ENCODE measurements around the gene IQGAP2. TPM values are rescaled to one million over a fixed set of nuclear protein-coding genes. Genes with fewer than 3 reads are reported as not detected.

The IQGAP2 gene
- total RNA-seq, 2 experiments from 2014 or later: 62.7 to 72.1 TPM

- H3K4me3 Mint-ChIP-seq: no peak overlapping the region
- peaks cover 42% of the 10 kb centered on the region for H3K36me3 Mint-ChIP-seq (ENCODE audit: low read depth)
- ChIA-PET CTCF (interaction anchor here (2.2 to 4.7 kb wide), 2 partner anchors 9 to 166 kb away, joined by 8 to 33 read pairs; no protein-coding TSS in a partner anchor), POLR2A (no interaction called here)
- ATAC-seq (no peak), DNase-seq (no peak)
- H3K27ac Mint-ChIP-seq: no peak overlapping the region
- no peaks in the 10 kb centered on the region for H3K9me3 Mint-ChIP-seq (ENCODE audit: insufficient read depth)
- H3K4me1 Mint-ChIP-seq (ENCODE audit: low read depth): peaks cover 8% of the 10 kb centered on the region
- H3K27me3 Mint-ChIP-seq (ENCODE audit: low read depth): no peaks in the 10 kb centered on the region
Measured at GRCh38 chr5:76608833-76609232, 205.7 kb downstream of the IQGAP2 start.

- CTCF ChIA-PET: interaction anchor here (0.9 to 4.7 kb wide), 6 partner anchors 9 to 164 kb away, joined by 3 to 33 read pairs (median 6); no protein-coding TSS in a partner anchor
- DNase-seq (no peak), ATAC-seq (no peak)
- Mint-ChIP-seq H3K27me3 (ENCODE audit: low read depth) (no peaks in the 10 kb centered on the region), H3K4me3 (no peak overlapping the region), H3K27ac (no peak overlapping the region), H3K36me3 (ENCODE audit: low read depth) (peaks cover 32% of the 10 kb centered on the region), H3K9me3 (ENCODE audit: insufficient read depth) (no peaks in the 10 kb centered on the region), H3K4me1 (ENCODE audit: low read depth) (peaks cover 8% of the 10 kb centered on the region)
- POLR2A ChIA-PET: interaction anchor here (0.6 kb wide), 1 partner anchor 164 kb away, joined by 3 read pairs; no protein-coding TSS in a partner anchor
Measured at GRCh38 chr5:76610196-76610595, 207.1 kb downstream of the IQGAP2 start.

- DNase-seq (no peak), ATAC-seq (no peak)
- H3K9me3 Mint-ChIP-seq (ENCODE audit: insufficient read depth): no peaks in the 10 kb centered on the region
- ChIA-PET POLR2A (no interaction called here), CTCF (interaction anchor here (0.9 to 1.7 kb wide), 3 partner anchors 12 to 162 kb away, joined by 3 to 6 read pairs (median 4); no protein-coding TSS in a partner anchor)
- peaks cover 20% of the 10 kb centered on the region for H3K36me3 Mint-ChIP-seq (ENCODE audit: low read depth)
- no peaks in the 10 kb centered on the region for H3K4me1 Mint-ChIP-seq (ENCODE audit: low read depth)
- H3K27me3 Mint-ChIP-seq (ENCODE audit: low read depth): no peaks in the 10 kb centered on the region
- H3K27ac Mint-ChIP-seq: no peak overlapping the region
- H3K4me3 Mint-ChIP-seq: no peak overlapping the region
Measured at GRCh38 chr5:76612942-76613341, 209.9 kb downstream of the IQGAP2 start.

GRCh38 chr5:76615759-76616158, 212.7 kb downstream of the IQGAP2 start:
- ATAC-seq (no peak), DNase-seq (no peak)
- Mint-ChIP-seq H3K36me3 (ENCODE audit: low read depth) (peaks cover 24% of the 10 kb centered on the region), H3K27ac (no peak overlapping the region), H3K27me3 (ENCODE audit: low read depth) (no peaks in the 10 kb centered on the region), H3K4me1 (ENCODE audit: low read depth) (no peaks in the 10 kb centered on the region), H3K4me3 (no peak overlapping the region), H3K9me3 (ENCODE audit: insufficient read depth) (no peaks in the 10 kb centered on the region)
- ChIA-PET POLR2A (no interaction called here), CTCF (interaction anchor here (0.8 to 2.6 kb wide), 4 partner anchors 14 to 159 kb away, joined by 3 to 12 read pairs (median 4); no protein-coding TSS in a partner anchor)

DNA sequence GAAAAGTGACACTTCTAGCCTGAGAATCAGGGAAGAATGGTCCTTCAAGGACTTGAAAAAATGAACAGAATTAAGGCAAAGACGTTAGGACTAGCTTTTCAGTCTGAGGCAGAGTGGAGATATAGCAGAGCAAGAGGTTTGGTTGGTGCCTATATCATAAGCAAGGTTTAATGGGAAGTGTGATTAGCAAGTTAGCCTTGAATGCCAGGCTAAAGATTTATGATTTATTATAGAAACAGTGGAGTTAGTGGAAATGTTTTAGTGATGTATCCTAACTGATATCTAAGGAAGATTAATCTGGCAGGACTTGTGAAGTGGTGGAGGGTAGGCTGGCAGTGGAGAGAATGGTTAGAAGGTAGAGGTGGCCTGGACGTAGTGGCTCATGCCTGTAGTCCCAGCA, 213.1 kb downstream of the IQGAP2 start:
- no peak overlapping the region for H3K27ac Mint-ChIP-seq
- CTCF ChIA-PET: interaction anchor here (1.1 to 2.6 kb wide), 2 partner anchors 158 to 233 kb away, joined by 3 to 12 read pairs; no protein-coding TSS in a partner anchor
- POLR2A ChIA-PET: no interaction called here
- no peak for ATAC-seq
- H3K27me3 Mint-ChIP-seq (ENCODE audit: low read depth): no peaks in the 10 kb centered on the region
- no peaks in the 10 kb centered on the region for H3K9me3 Mint-ChIP-seq (ENCODE audit: insufficient read depth)
- peaks cover 24% of the 10 kb centered on the region for H3K36me3 Mint-ChIP-seq (ENCODE audit: low read depth)
- no peak overlapping the region for H3K4me3 Mint-ChIP-seq
- no peaks in the 10 kb centered on the region for H3K4me1 Mint-ChIP-seq (ENCODE audit: low read depth)
- no peak for DNase-seq

DNA sequence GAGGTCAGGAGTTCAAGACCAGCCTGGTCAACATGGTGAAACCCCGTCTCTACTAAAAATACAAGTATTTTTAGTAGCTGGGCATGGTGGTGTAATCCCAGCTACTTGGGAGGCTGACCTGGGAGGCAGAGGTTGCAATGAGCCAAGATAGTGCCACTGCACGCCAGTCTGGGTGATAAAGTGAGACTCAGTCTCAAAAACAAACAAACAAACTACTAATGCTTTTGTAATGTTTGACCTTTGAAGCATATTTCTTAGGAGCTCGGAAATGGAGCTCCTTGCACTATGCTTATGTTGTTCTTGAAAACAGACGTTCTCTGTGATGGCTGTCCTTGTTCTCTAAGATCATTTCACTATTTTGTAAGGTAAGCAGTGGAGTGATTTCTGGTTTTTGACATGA, 214.1 kb downstream of the IQGAP2 start:
- peaks cover 20% of the 10 kb centered on the region for H3K36me3 Mint-ChIP-seq (ENCODE audit: low read depth)
- no peaks in the 10 kb centered on the region for H3K4me1 Mint-ChIP-seq (ENCODE audit: low read depth)
- no peak overlapping the region for H3K27ac Mint-ChIP-seq
- no peak overlapping the region for H3K4me3 Mint-ChIP-seq
- ChIA-PET CTCF (interaction anchor here (1.0 to 1.1 kb wide), 2 partner anchors 157 to 232 kb away, joined by 3 to 5 read pairs; no protein-coding TSS in a partner anchor), POLR2A (no interaction called here)
- no peaks in the 10 kb centered on the region for H3K27me3 Mint-ChIP-seq (ENCODE audit: low read depth)
- DNase-seq: no peak
- H3K9me3 Mint-ChIP-seq (ENCODE audit: insufficient read depth): no peaks in the 10 kb centered on the region
- no peak for ATAC-seq

DNA sequence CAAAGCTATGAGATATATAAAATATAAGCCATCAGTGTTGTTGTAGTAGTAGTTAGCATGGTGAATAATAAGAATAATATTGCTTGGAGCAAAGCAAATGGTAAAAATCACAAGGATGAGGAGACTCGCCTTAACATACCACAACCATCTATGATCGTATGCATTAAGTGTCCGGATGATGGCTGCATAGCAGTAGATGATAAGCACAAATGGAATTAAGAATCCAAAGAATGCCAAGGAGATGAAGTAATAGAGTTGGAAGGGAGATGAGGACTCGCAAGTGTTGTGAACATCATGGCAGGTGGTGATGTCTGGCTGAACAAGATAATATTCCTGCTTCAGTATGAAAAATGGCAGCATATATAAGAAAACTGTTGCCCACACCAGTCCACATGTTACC, 214.6 kb downstream of the IQGAP2 start:
- ATAC-seq (no peak), DNase-seq (no peak)
- no peaks in the 10 kb centered on the region for H3K9me3 Mint-ChIP-seq (ENCODE audit: insufficient read depth)
- H3K27me3 Mint-ChIP-seq (ENCODE audit: low read depth): no peaks in the 10 kb centered on the region
- H3K4me1 Mint-ChIP-seq (ENCODE audit: low read depth): peaks cover under 1% of the 10 kb centered on the region
- ChIA-PET POLR2A (no interaction called here), CTCF (interaction anchor here (1.0 kb wide), 1 partner anchor 157 kb away, joined by 5 read pairs; no protein-coding TSS in a partner anchor)
- no peak overlapping the region for H3K27ac Mint-ChIP-seq
- H3K36me3 Mint-ChIP-seq (ENCODE audit: low read depth): peaks cover 18% of the 10 kb centered on the region
- H3K4me3 Mint-ChIP-seq: no peak overlapping the region

DNA sequence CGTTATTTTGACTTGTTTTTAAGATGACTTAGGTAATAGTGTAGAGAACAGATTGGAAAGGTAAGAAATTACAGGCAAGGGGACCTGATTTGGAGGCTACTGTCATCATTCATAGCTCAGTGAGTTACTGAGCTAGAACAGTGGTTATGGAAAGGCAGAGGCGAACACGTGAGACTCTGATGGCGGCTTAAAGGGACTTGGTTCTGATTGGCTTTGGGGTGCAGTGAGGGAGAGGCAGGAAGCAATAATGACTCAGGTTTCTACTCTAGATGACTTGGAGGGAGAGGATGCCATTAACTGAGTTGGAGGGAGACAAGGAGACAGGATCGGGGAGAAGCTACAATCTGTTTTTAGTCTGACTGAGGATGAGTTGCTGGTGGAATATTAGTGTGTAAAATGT, 217.1 kb downstream of the IQGAP2 start:
- CTCF ChIA-PET: interaction anchor here (0.7 to 1.4 kb wide), 3 partner anchors 18 to 154 kb away, joined by 3 to 7 read pairs (median 5); no protein-coding TSS in a partner anchor
- DNase-seq: no peak
- no peak for ATAC-seq
- Mint-ChIP-seq H3K27ac (no peak overlapping the region), H3K36me3 (ENCODE audit: low read depth) (peaks cover 19% of the 10 kb centered on the region), H3K27me3 (ENCODE audit: low read depth) (no peaks in the 10 kb centered on the region), H3K9me3 (ENCODE audit: insufficient read depth) (no peaks in the 10 kb centered on the region), H3K4me3 (no peak overlapping the region), H3K4me1 (ENCODE audit: low read depth) (peaks cover 3% of the 10 kb centered on the region)
- POLR2A ChIA-PET: interaction anchor here (0.7 kb wide), 1 partner anchor 1569 kb away, joined by 3 read pairs; no protein-coding TSS in a partner anchor

GRCh38 chr5:76622076-76622475, 219.0 kb downstream of the IQGAP2 start:
- peaks cover 20% of the 10 kb centered on the region for H3K4me1 Mint-ChIP-seq (ENCODE audit: low read depth)
- H3K27ac Mint-ChIP-seq: no peak overlapping the region
- DNase-seq: no peak
- H3K27me3 Mint-ChIP-seq (ENCODE audit: low read depth): no peaks in the 10 kb centered on the region
- ATAC-seq: no peak
- H3K36me3 Mint-ChIP-seq (ENCODE audit: low read depth): peaks cover 28% of the 10 kb centered on the region
- POLR2A ChIA-PET: no interaction called here
- CTCF ChIA-PET: no interaction called here
- H3K9me3 Mint-ChIP-seq (ENCODE audit: insufficient read depth): no peaks in the 10 kb centered on the region
- H3K4me3 Mint-ChIP-seq: no peak overlapping the region

DNA sequence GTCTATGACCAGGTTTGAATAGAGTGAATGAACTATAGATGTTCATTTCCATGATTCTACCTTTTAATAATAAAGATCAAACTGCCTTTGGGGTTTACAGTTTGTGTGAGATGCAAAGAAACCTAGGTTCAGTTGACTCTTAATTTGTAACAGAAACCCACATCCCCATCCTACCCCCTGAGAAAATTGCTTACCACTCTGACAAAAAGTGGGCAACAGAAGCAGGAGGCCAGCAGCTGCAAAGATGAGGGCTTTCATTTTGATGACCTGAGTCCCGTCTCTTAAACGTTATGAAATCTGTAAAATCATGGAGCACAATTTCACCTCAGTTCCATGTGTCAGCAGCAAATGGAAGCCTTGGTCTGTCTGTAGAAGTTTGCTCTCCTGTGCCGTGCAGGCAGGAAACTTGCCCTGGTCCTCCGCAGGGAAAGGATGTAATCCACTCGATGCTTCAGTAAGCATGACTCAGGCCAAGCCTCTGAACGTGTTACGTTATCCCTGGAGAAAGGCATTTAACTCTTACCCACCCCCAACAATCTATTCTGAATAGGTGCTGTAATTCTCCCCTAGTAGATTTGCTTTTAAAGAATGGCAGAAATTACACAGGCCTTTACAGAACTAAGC, 220.0 kb downstream of the IQGAP2 start, which contains the start of gene F2RL2:
Gene F2RL2 (minus strand): TSS at position 431 of the 624 bp plus-strand sequence. CDS start 173 bp downstream, at position 258.
- Mint-ChIP-seq H3K9me3 (ENCODE audit: insufficient read depth) (no peaks in the 10 kb centered on the region), H3K36me3 (ENCODE audit: low read depth) (peaks cover 34% of the 10 kb centered on the region), H3K4me1 (ENCODE audit: low read depth) (peaks cover 24% of the 10 kb centered on the region), H3K27me3 (ENCODE audit: low read depth) (no peaks in the 10 kb centered on the region), H3K27ac (no peak within 1 kb of the TSS), H3K4me3 (no peak within 1 kb of the TSS)
- ChIA-PET POLR2A (no interaction called here), CTCF (no interaction called here)
- no peak for DNase-seq
- ATAC-seq: no peak

DNA sequence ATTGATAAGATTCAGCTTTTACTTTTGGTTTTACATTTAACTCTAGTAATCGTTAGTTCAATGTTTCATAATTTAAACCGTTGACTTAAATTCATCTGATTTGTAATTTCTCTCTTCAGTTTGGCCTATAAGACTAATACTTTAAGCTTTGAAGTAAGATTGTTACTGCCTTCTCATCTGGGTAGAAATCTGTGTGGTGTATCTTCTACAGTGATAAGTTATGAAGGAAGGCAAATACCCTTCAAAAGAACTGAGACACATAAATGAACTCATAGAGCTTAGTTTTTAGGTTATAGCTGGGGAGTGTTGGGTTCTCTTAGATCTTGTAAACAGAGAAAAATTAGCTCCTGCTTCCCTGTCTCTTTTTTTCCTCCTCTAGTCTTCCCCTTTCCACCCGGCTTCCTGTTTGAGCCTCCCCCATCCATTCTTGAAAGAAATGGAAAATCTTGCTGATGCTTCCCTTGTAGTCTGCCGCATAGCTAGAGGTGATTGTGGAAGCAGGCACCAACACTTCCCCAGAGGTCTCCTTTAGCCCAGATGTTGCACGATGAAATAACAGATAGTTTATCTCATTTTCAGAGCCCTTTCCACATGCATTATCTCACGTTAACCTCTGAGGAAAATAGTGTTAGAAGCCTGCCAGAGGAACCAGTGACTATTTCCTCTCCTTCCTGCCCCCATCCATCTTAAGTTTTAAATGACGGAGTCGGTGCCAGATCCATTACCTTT, 222.2 kb downstream of the IQGAP2 start:
- peaks cover 36% of the 10 kb centered on the region for H3K36me3 Mint-ChIP-seq (ENCODE audit: low read depth)
- ATAC-seq (no peak), DNase-seq (no peak)
- H3K27me3 Mint-ChIP-seq (ENCODE audit: low read depth): no peaks in the 10 kb centered on the region
- no peak overlapping the region for H3K27ac Mint-ChIP-seq
- no peak overlapping the region for H3K4me3 Mint-ChIP-seq
- CTCF ChIA-PET: interaction anchor here (0.8 to 1.3 kb wide), 2 partner anchors 15 to 17 kb away, joined by 3 to 4 read pairs; no protein-coding TSS in a partner anchor
- H3K9me3 Mint-ChIP-seq (ENCODE audit: insufficient read depth): no peaks in the 10 kb centered on the region
- peaks cover 24% of the 10 kb centered on the region for H3K4me1 Mint-ChIP-seq (ENCODE audit: low read depth)
- POLR2A ChIA-PET: no interaction called here

- ChIA-PET CTCF (interaction anchor here (1.9 to 2.4 kb wide), 2 partner anchors 25 to 148 kb away, joined by 5 to 11 read pairs; no protein-coding TSS in a partner anchor), POLR2A (no interaction called here)
- H3K27ac Mint-ChIP-seq: peak overlapping the region; percentile 23
- ATAC-seq (peak; percentile 81), DNase-seq (peak; percentile 34)
- no peak overlapping the region for H3K4me3 Mint-ChIP-seq
- no peaks in the 10 kb centered on the region for H3K27me3 Mint-ChIP-seq (ENCODE audit: low read depth)
- no peaks in the 10 kb centered on the region for H3K9me3 Mint-ChIP-seq (ENCODE audit: insufficient read depth)
- peaks cover 24% of the 10 kb centered on the region for H3K4me1 Mint-ChIP-seq (ENCODE audit: low read depth)
- peaks cover 40% of the 10 kb centered on the region for H3K36me3 Mint-ChIP-seq (ENCODE audit: low read depth)
Measured at GRCh38 chr5:76626738-76627137, 223.7 kb downstream of the IQGAP2 start.

Measured in activated CD8-positive, alpha-beta T cell treated with anti-CD3 and anti-CD28 coated beads, Interleukin-2, amount 10 ng/mL, durations not matched to agents 7 days and 5 days (primary cell).